Body of pancreas (tissue), 4 donors: ENCODE measurements around the gene ADGRD1. TPM values are rescaled to one million over a fixed set of nuclear protein-coding genes. Genes with fewer than 3 reads are reported as not detected.

ENCODE experiments used
- ATAC-seq: fragments of 150-250 bp; one replicate; pipeline ENCODE4 v1.9.1; 2016
- DNase-seq, 4 donors: peaks; one replicate each; pipeline ENCODE4 v3.0.0-alpha.2; 2019
- H3K27ac ChIP-seq, 4 donors: fragments of 200-600 bp; sonication (generic); 1 replicate in 3 of 4; 2 replicates in 1 of 4; pipeline versions ENCODE4 v1.5.1 to v1.6.1; 2016 to 2019; ENCODE audit warnings: mild to moderate bottlenecking in 1 of 4, mixed read lengths in 1 of 4, moderate library complexity in 1 of 4
- H3K27me3 ChIP-seq, 2 donors: fragments of 200-600 bp; sonication (generic); one replicate each; pipeline ENCODE4 v1.6.0; 2016; ENCODE audit warnings: mild to moderate bottlenecking in 1 of 2
- H3K36me3 ChIP-seq, 2 donors: fragments of 200-600 bp; sonication (generic); replicated peaks in 1 of 2; 2 replicates each; pipeline ENCODE4 v1.5.1; 2016; ENCODE audit warnings: low read depth in 2 of 2; ENCODE audit not compliant: insufficient read depth in 1 of 2
- H3K4me1 ChIP-seq: fragments of 200-600 bp; sonication (generic); one replicate; pipeline ENCODE4 v1.6.0; 2016
- H3K4me3 ChIP-seq, 2 donors: fragments of 200-600 bp; sonication (generic); 1 replicate in 1 of 2; 2 replicates in 1 of 2; pipeline ENCODE4 v1.5.1; 2016 to 2019
- H3K9me3 ChIP-seq, 3 donors: fragments of 200-600 bp; sonication (generic); 1 replicate in 2 of 3; 2 replicates in 1 of 3; pipeline ENCODE4 v1.5.1; 2016
- CTCF ChIP-seq, 7 experiments: fragments of 450-650 bp in 4 of 7; fragments of 200-600 bp in 3 of 7; sonication (generic) in 3 of 7; IDR thresholded peaks; one replicate each; pipeline ENCODE4 v1.5.1; 2016 to 2019; ENCODE audit warnings: antibody characterized with exemption in 7 of 7
- POLR2A ChIP-seq, 3 donors: fragments of 450-650 bp; IDR thresholded peaks; one replicate each; pipeline ENCODE4 v1.6.1; 2016; ENCODE audit warnings: antibody characterized with exemption in 3 of 3, mild to moderate bottlenecking in 2 of 3
- WGBS, 2 donors: methylation state at CpG; one replicate each; pipeline ENCODE4 v1.1.5; 2017; 5-methylcytosine and 5-hydroxymethylcytosine counted together
- intact Hi-C: fragments of 100-400 bp; cut with DNase I; formaldehyde crosslinking; loops from one replicate; pipeline ENCODE4 v1.15.1; 2023
- total RNA-seq, 2 donors: library from RNA; depleted of rRNA; stranded (reverse); fragments of >200 nt; gene quantifications; one replicate each; pipeline ENCODE4 v1.1.0, GENCODE V29; 2016

The ADGRD1 gene
- total RNA-seq, 2 donors from 2014 or later: 4.4 to 4.9 TPM

GRCh38 chr12:131058700-131059099, 105.0 kb downstream of the ADGRD1 start:
- Histone ChIP-seq H3K4me3 (no peak overlapping the region), H3K9me3 (no peaks in the 10 kb centered on the region), H3K36me3 (no peaks in the 10 kb centered on the region), H3K27ac (no peak overlapping the region), H3K27me3 (no peaks in the 10 kb centered on the region), H3K4me1 (no peaks in the 10 kb centered on the region)
- no peak for TF ChIP-seq CTCF (IDR thresholded peaks at IDR 0.05)
- no peak for TF ChIP-seq POLR2A (IDR thresholded peaks at IDR 0.05)
- 64 to 66% methylated on average over 5 of the region's 5 CpGs for WGBS, 2 donors
- DNase-seq (no peak), ATAC-seq (no peak)
- intact Hi-C loops: no loop called here

- Histone ChIP-seq H3K9me3 (no peaks in the 10 kb centered on the region), H3K36me3 (no peaks in the 10 kb centered on the region), H3K4me3 (no peak overlapping the region), H3K27ac (no peak overlapping the region), H3K4me1 (no peaks in the 10 kb centered on the region), H3K27me3 (no peaks in the 10 kb centered on the region)
- no peak for DNase-seq
- no peak for ATAC-seq
- WGBS, 2 donors: 91 to 92% methylated on average over 14 to 16 of the region's 16 CpGs
- intact Hi-C loops: no loop called here
- TF ChIP-seq POLR2A (IDR thresholded peaks at IDR 0.05) (no peak), CTCF (IDR thresholded peaks at IDR 0.05) (no peak)
These were observed 106.5 kb downstream of the ADGRD1 start for GRCh38 chr12:131060011-131060703.

GRCh38 chr12:131061041-131061806, 107.5 kb downstream of the ADGRD1 start:
- H3K27ac ChIP-seq: no peak overlapping the region
- intact Hi-C loops: no loop called here
- 86 to 93% methylated on average over 11 of the region's 13 CpGs for WGBS, 2 donors
- no peaks in the 10 kb centered on the region for H3K4me1 ChIP-seq
- no peak overlapping the region for H3K4me3 ChIP-seq
- no peaks in the 10 kb centered on the region for H3K9me3 ChIP-seq
- TF ChIP-seq CTCF (IDR thresholded peaks at IDR 0.05): no peak
- TF ChIP-seq POLR2A (IDR thresholded peaks at IDR 0.05): no peak
- no peaks in the 10 kb centered on the region for H3K27me3 ChIP-seq
- DNase-seq (no peak), ATAC-seq (no peak)
- H3K36me3 ChIP-seq: no peaks in the 10 kb centered on the region

- no peak for ATAC-seq
- 35 to 36% methylated on average over 3 of the region's 3 CpGs for WGBS, 2 donors
These were observed 109.7 kb downstream of the ADGRD1 start for GRCh38 chr12:131063413-131063812.

More at GRCh38 chr12:131063413-131063812, 109.7 kb downstream of the ADGRD1 start:
- Histone ChIP-seq H3K9me3 (no peaks in the 10 kb centered on the region), H3K4me3 (no peak overlapping the region), H3K4me1 (no peaks in the 10 kb centered on the region), H3K36me3 (no peaks in the 10 kb centered on the region), H3K27me3 (no peaks in the 10 kb centered on the region), H3K27ac (no peak overlapping the region)
- no peak for DNase-seq
- intact Hi-C loops: no loop called here
- TF ChIP-seq CTCF (IDR thresholded peaks at IDR 0.05): no peak
- no peak for TF ChIP-seq POLR2A (IDR thresholded peaks at IDR 0.05)
